ENCODE measurements around the gene RNF2. TPM values are rescaled to one million over a fixed set of nuclear protein-coding genes. Genes with fewer than 3 reads are reported as not detected.
A peak's percentile ranks its signal among the peaks of the same experiment; 100 is the strongest.

RNF2 gene
- total RNA-seq, 1 experiment from 2014 or later, result 39.1 TPM

- peak; percentile 64 for DNase-seq (ENCODE audit: low read depth, low spot score)
- Histone ChIP-seq H3K27me3 (ENCODE audit: insufficient read depth, low read length) (no peaks in the 10 kb centered on the region), H3K9ac (ENCODE audit: low read length) (peak overlapping the region; percentile 7; the same call in 1 of the 2 replicates), H2AFZ (ENCODE audit: low read depth, low read length, poor library complexity, severe bottlenecking) (peak overlapping the region; percentile 81), H3K79me2 (ENCODE audit: insufficient read depth, low read length) (no peaks in the 10 kb centered on the region), H3K4me3 (replicated peaks in 1 of 2; ENCODE audit: low read depth in 1 of 2, low read length in 2 of 2) (peak overlapping the region in 1 of 2 experiments; percentile 12; a peak in 1 of 4 replicates), H3K9me3 (ENCODE audit: control insufficient read depth in 1 of 2, insufficient read depth in 1 of 2, low read depth in 1 of 2, low read length in 2 of 2) (no peaks in the 10 kb centered on the region), H3K27ac (ENCODE audit: low read depth, low read length) (peak overlapping the region; percentile 20; the same call in 1 of the 2 replicates), H3K4me1 (ENCODE audit: control insufficient read depth in 1 of 2, insufficient read depth in 2 of 2, low read length in 2 of 2) (peaks cover 11 to 20% of the 10 kb centered on the region in 2 experiments), H3K9me2 (ENCODE audit: insufficient read depth) (no peaks in the 10 kb centered on the region), H3K4me2 (ENCODE audit: low read length) (peak overlapping the region; percentile 54), H3K36me3 (ENCODE audit: control insufficient read depth in 1 of 2, insufficient read depth in 2 of 2, low read length in 2 of 2) (no peaks in the 10 kb centered on the region), H4K20me1 (ENCODE audit: insufficient read depth) (no peaks in the 10 kb centered on the region)
- POLR2A ChIA-PET, result interaction anchor here (1.1 kb wide), 1 partner anchor 79 kb away, joined by 3 read pairs; no protein-coding TSS in a partner anchor
- no TSS peak for BruUV-seq (replicated peaks)
- CTCF ChIA-PET, result interaction anchor here (0.7 kb wide), 1 partner anchor 354 kb away, joined by 3 read pairs; no protein-coding TSS in a partner anchor
- ATAC-seq, result peak; percentile 80
- peak; percentile 94 for TF ChIP-seq JUND (IDR thresholded peaks at IDR 0.05)
- peak; percentile 97 for TF ChIP-seq CEBPB (IDR thresholded peaks at IDR 0.05; ENCODE audit: low read depth)
- no peak for TF ChIP-seq SRF (IDR thresholded peaks at IDR 0.05; ENCODE audit: low read depth)
- no peak for TF ChIP-seq SIN3A (IDR thresholded peaks at IDR 0.05; ENCODE audit: low read depth)
- peak; percentile 87 for TF ChIP-seq SP1 (IDR thresholded peaks at IDR 0.05; ENCODE audit: low read depth)
- TF ChIP-seq EGR1 (IDR thresholded peaks at IDR 0.05; ENCODE audit: low read depth), result 0 out of 2 replicates have a peak, but pooled peaks have one; percentile 20
- no peak for TF ChIP-seq YY1 (IDR thresholded peaks at IDR 0.05; ENCODE audit: extremely low read depth, insufficient replicate concordance, low read depth, low read length)
- no peak for TF ChIP-seq EZH2 (IDR thresholded peaks at IDR 0.05)
- TF ChIP-seq, protein P1, sequence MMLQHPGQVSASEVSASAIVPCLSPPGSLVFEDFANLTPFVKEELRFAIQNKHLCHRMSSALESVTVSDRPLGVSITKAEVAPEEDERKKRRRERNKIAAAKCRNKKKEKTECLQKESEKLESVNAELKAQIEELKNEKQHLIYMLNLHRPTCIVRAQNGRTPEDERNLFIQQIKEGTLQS (IDR thresholded peaks at IDR 0.05), result peak; percentile 53; the same call in 1 of the 2 replicates
- no peak for TF ChIP-seq TCF7L2 (IDR thresholded peaks at IDR 0.05; ENCODE audit: borderline replicate concordance, extremely low read depth, insufficient read depth, insufficient read length)
- TF ChIP-seq CBX3 (IDR thresholded peaks at IDR 0.05; ENCODE audit: low read depth), result peak; percentile 80; the same call in 1 of the 2 replicates
- TF ChIP-seq POLR2A (IDR thresholded peaks at IDR 0.05; ENCODE audit: borderline replicate concordance, extremely low read depth, insufficient read depth, insufficient read length), result no peak
- TF ChIP-seq FOSL1 (IDR thresholded peaks at IDR 0.05; ENCODE audit: low read depth), result peak; percentile 97
- TF ChIP-seq ELF1 (IDR thresholded peaks at IDR 0.05; ENCODE audit: borderline replicate concordance, low read depth), result no peak
- TF ChIP-seq ZFX (IDR thresholded peaks at IDR 0.05), result no peak
- no peak for TF ChIP-seq RAD21 (IDR thresholded peaks at IDR 0.05; ENCODE audit: low read depth)
- RAD21 ChIA-PET (ENCODE audit: low non-redundant PET in 1 of 2, low total read pairs in 2 of 2, uncharacterized antibody in 2 of 2, unreplicated experiment in 2 of 2), result no interaction called here
- intact Hi-C loops (cut with micrococcal nuclease), result no loop called here
These were observed 28.0 kb upstream of the RNF2 start for GRCh38 chr1:185017338-185017737.

Data from HCT116 (cell line).